A673 (cell line): Measurements from ENCODE around the gene RNPEPL1. TPM values are rescaled to one million over a fixed set of nuclear protein-coding genes. Genes with fewer than 3 reads are reported as not detected.

Source experiments
- BruUV-seq: library from RNA; stranded (reverse); fragments of 400-500 nt; replicated peaks from 2 replicates; lab custom pipeline; 2021; lab: Mats Ljungman, UMichigan
- CTCF ChIA-PET: fragments of 300-600 bp; sonication (Branson Sonifier 250); formaldehyde crosslinking; loops from one replicate; lab custom pipeline; 2022; ENCODE audit warnings: antibody characterized with exemption; lab: Charles Lee
- POLR2A ChIA-PET: fragments of 300-600 bp; sonication (Branson Sonifier 250); formaldehyde crosslinking; loops from one replicate; lab custom pipeline; 2022; ENCODE audit warnings: antibody characterized with exemption; ENCODE audit not compliant: low non-redundant PET; lab: Charles Lee
- DNase-seq: peaks from one replicate; pipeline ENCODE4 v3.0.0-alpha.2; 2015; ENCODE audit warnings: low spot score
- H3K27ac ChIP-seq: fragments of 200-600 bp; sonication (generic); 2 replicates; pipeline ENCODE4 v1.5.1; 2016; ENCODE audit warnings: mixed run types, low read depth, mild to moderate bottlenecking, mixed read lengths, antibody characterized with exemption, low read length; ENCODE audit not compliant: poor library complexity, severe bottlenecking
- H3K27me3 ChIP-seq: fragments of 200-600 bp; sonication (generic); replicated peaks from 2 replicates; pipeline ENCODE4 v1.6.1; 2017; ENCODE audit warnings: mixed run types, low read depth, mild to moderate bottlenecking, mixed read lengths, antibody characterized with exemption, low read length; ENCODE audit not compliant: insufficient read depth, poor library complexity
- H3K36me3 ChIP-seq: fragments of 200-600 bp; sonication (generic); 2 replicates; pipeline ENCODE4 v1.6.1; 2016; ENCODE audit warnings: mixed run types, mild to moderate bottlenecking, mixed read lengths, antibody characterized with exemption, low read length; ENCODE audit not compliant: insufficient read depth, poor library complexity, severe bottlenecking
- H3K4me1 ChIP-seq: fragments of 200-600 bp; sonication (generic); 2 replicates; pipeline ENCODE4 v1.6.1; 2017; ENCODE audit warnings: mixed run types, mild to moderate bottlenecking, mixed read lengths, antibody characterized with exemption, low read length; ENCODE audit not compliant: insufficient read depth, poor library complexity, severe bottlenecking
- H3K4me3 ChIP-seq: fragments of 200-600 bp; sonication (generic); 2 replicates; pipeline ENCODE4 v1.5.1; 2016; ENCODE audit warnings: low read depth, mixed run types, mild to moderate bottlenecking, mixed read lengths, low read length; ENCODE audit not compliant: poor library complexity, severe bottlenecking
- H3K9me3 ChIP-seq: fragments of 200-600 bp; sonication (generic); 2 replicates; pipeline ENCODE4 v1.6.1; 2016; ENCODE audit warnings: mixed run types, low read depth, mild to moderate bottlenecking, mixed read lengths, antibody characterized with exemption, low read length; ENCODE audit not compliant: poor library complexity, severe bottlenecking
- CTCF ChIP-seq: fragments of 300-800, 200-600 bp; sonication (generic); conservative IDR thresholded peaks from 2 replicates; pipeline ENCODE4 v1.5.1; 2017; ENCODE audit warnings: low read depth, mild to moderate bottlenecking, antibody characterized with exemption, low read length, moderate library complexity, mixed read lengths
- EZH2 ChIP-seq: fragments of 200-600 bp; sonication (generic); IDR thresholded peaks from 2 replicates; pipeline ENCODE4 v1.6.1; 2017; ENCODE audit warnings: borderline replicate concordance, low read depth, mild to moderate bottlenecking, mixed read lengths, antibody characterized with exemption, low read length; ENCODE audit not compliant: poor library complexity, severe bottlenecking
- intact Hi-C: fragments of 100-400 bp; cut with micrococcal nuclease; formaldehyde crosslinking; loops from one replicate; pipeline ENCODE4 v1.10.0; 2022; ENCODE audit not compliant: unreplicated experiment
- total RNA-seq: library from RNA; stranded (reverse); gene quantifications from 2 replicates; pipeline ENCODE4 v1.2.3, GENCODE V29; 2021

RNPEPL1 gene
- total RNA-seq, 1 experiment from 2014 or later = 26.5 TPM

- Histone ChIP-seq H3K4me1 (no peaks in the 10 kb centered on the region), H3K27ac (no peak overlapping the region), H3K36me3 (peaks cover 15% of the 10 kb centered on the region), H3K27me3 (no peaks in the 10 kb centered on the region), H3K4me3 (no peak overlapping the region), H3K9me3 (no peaks in the 10 kb centered on the region)
- ChIA-PET POLR2A (no interaction called here), CTCF (no interaction called here)
- TF ChIP-seq EZH2 (no peak), CTCF (no peak)
- intact Hi-C loops = no loop called here
- DNase-seq = no peak
- BruUV-seq = no TSS peak
Measured at GRCh38 chr2:240579071-240579762, 10.9 kb downstream of the RNPEPL1 start.

GRCh38 chr2:240579771-240580614 lies 11.7 kb downstream of the RNPEPL1 start:
- Histone ChIP-seq H3K4me3 (no peak overlapping the region), H3K27me3 (no peaks in the 10 kb centered on the region), H3K36me3 (peaks cover 15% of the 10 kb centered on the region), H3K9me3 (no peaks in the 10 kb centered on the region), H3K27ac (no peak overlapping the region), H3K4me1 (peaks cover 4% of the 10 kb centered on the region)
- no peak for DNase-seq
- ChIA-PET CTCF (no interaction called here), POLR2A (no interaction called here)
- TF ChIP-seq CTCF (no peak), EZH2 (no peak)
- no TSS peak for BruUV-seq
- intact Hi-C loops = no loop called here

GRCh38 chr2:240581811-240582210 lies 13.5 kb downstream of the RNPEPL1 start:
- no peak overlapping the region for H3K27ac ChIP-seq
- ChIA-PET CTCF (no interaction called here), POLR2A (no interaction called here)
- H3K36me3 ChIP-seq = peaks cover 11% of the 10 kb centered on the region
- intact Hi-C loops = no loop called here
- H3K27me3 ChIP-seq = no peaks in the 10 kb centered on the region
- TF ChIP-seq CTCF (no peak), EZH2 (no peak)
- H3K9me3 ChIP-seq = no peaks in the 10 kb centered on the region
- no TSS peak for BruUV-seq
- no peak overlapping the region for H3K4me3 ChIP-seq
- peaks cover 7% of the 10 kb centered on the region for H3K4me1 ChIP-seq
- DNase-seq = no peak
